ENCODE data around the gene ORC3. TPM values are rescaled to one million over a fixed set of nuclear protein-coding genes. Genes with fewer than 3 reads are reported as not detected.

The ORC3 gene
- total RNA-seq, 1 experiment from 2014 or later: 52.9 TPM

DNA sequence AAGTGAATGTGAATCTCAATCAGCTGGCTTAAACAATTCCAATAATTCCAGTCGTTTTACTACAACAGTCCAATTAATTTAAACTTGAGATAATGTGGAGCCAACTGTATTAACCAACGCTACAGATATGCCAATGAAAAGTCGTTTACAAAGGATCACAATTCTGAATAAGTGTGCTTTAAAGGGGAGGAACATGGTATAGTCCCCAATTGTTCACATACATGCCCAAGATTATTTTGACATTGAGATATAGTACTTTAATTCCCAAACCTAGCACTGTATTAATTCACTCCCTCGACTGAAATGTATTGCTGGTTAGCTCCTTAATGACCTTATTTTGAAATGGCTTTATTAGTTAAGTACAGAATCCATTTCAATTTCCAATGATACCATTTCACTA is 109.6 kb downstream of the ORC3 start:
- H3K4me1 ChIP-seq (ENCODE audit: insufficient read depth, low read length): peaks cover 3% of the 10 kb centered on the region; the same call in 1 of the 2 replicates
- H3K79me2 ChIP-seq (ENCODE audit: insufficient read depth, low read length): peaks cover 54% of the 10 kb centered on the region
- H3K23me2 ChIP-seq (ENCODE audit: insufficient read length, low read depth, low read length, poor library complexity, severe bottlenecking): peaks cover 3% of the 10 kb centered on the region
- H2AK5ac ChIP-seq (ENCODE audit: insufficient read length, low read length): no peak overlapping the region
- WGBS (ENCODE audit: extremely low coverage, insufficient read length, low lambda C conversion rate): no CpG with 5 or more reads among the region's 4 CpGs
- H4K8ac ChIP-seq (replicated peaks; ENCODE audit: insufficient read length, low read depth, low read length): no peak overlapping the region
- no peak overlapping the region for H2BK15ac ChIP-seq (ENCODE audit: low read depth, low read length)
- H3K9me3 ChIP-seq (ENCODE audit: control insufficient read depth, low read depth, low read length): no peaks in the 10 kb centered on the region
- no peak overlapping the region for H3K4ac ChIP-seq (ENCODE audit: low read depth, low read length)
- TF ChIP-seq, protein P1, sequence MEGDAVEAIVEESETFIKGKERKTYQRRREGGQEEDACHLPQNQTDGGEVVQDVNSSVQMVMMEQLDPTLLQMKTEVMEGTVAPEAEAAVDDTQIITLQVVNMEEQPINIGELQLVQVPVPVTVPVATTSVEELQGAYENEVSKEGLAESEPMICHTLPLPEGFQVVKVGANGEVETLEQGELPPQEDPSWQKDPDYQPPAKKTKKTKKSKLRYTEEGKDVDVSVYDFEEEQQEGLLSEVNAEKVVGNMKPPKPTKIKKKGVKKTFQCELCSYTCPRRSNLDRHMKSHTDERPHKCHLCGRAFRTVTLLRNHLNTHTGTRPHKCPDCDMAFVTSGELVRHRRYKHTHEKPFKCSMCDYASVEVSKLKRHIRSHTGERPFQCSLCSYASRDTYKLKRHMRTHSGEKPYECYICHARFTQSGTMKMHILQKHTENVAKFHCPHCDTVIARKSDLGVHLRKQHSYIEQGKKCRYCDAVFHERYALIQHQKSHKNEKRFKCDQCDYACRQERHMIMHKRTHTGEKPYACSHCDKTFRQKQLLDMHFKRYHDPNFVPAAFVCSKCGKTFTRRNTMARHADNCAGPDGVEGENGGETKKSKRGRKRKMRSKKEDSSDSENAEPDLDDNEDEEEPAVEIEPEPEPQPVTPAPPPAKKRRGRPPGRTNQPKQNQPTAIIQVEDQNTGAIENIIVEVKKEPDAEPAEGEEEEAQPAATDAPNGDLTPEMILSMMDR (conservative IDR thresholded peaks at IDR 0.05): no peak
- H4K20me1 ChIP-seq (ENCODE audit: control insufficient read depth, insufficient read depth, insufficient read length): no peaks in the 10 kb centered on the region
- H4K91ac ChIP-seq (ENCODE audit: insufficient read length, low read depth, low read length): no peak overlapping the region
- no peaks in the 10 kb centered on the region for H3K27me3 Mint-ChIP-seq (ENCODE audit: low read depth)
- no peak overlapping the region for H3K23ac ChIP-seq (ENCODE audit: insufficient read length, low read depth, low read length)
- H3K4me2 ChIP-seq (ENCODE audit: insufficient read depth, insufficient read length, low read length): peak overlapping the region; percentile 72
- H3K9me3 Mint-ChIP-seq: no peaks in the 10 kb centered on the region; a peak in 2 of 5 replicates
- no peak for DNase-seq
- no peak overlapping the region for H3K18ac ChIP-seq (ENCODE audit: insufficient read length, low read depth, low read length)
- H3K4me3 Mint-ChIP-seq: peak overlapping the region; percentile 87 to 99
- no peak overlapping the region for H3K27ac ChIP-seq (ENCODE audit: insufficient read length, low read depth, low read length)
- H3K14ac ChIP-seq (ENCODE audit: insufficient read depth, low read length): no peak overlapping the region
- no peak overlapping the region for H3T11ph ChIP-seq (ENCODE audit: low read length)
- H3K56ac ChIP-seq (ENCODE audit: insufficient read length, low read depth, low read length): no peak overlapping the region
- no peaks in the 10 kb centered on the region for H3K79me1 ChIP-seq (ENCODE audit: insufficient read depth, low read depth, low read length, poor library complexity, severe bottlenecking)
- H2BK12ac ChIP-seq (ENCODE audit: insufficient read length, low read depth, low read length): no peak overlapping the region
- peaks cover 34 to 36% of the 10 kb centered on the region in 2 experiments for H3K4me1 Mint-ChIP-seq
- peak overlapping the region; percentile 57 for H3K9ac ChIP-seq (ENCODE audit: extremely low read depth, insufficient read length, low read length)
- peaks cover 14 to 17% (median 16%) of the 10 kb centered on the region in 3 experiments; a peak in 6 of 7 replicates for H3K36me3 Mint-ChIP-seq (ENCODE audit: insufficient read depth in 1 of 3, low read depth in 3 of 3)
- H2BK120ac ChIP-seq (ENCODE audit: low read depth, low read length, poor library complexity, severe bottlenecking): no peak overlapping the region
- H4K5ac ChIP-seq (ENCODE audit: insufficient read length, low read depth, low read length): no peak overlapping the region
- H2BK20ac ChIP-seq (ENCODE audit: low read depth, low read length, poor library complexity, severe bottlenecking): no peak overlapping the region
- H2BK5ac ChIP-seq (ENCODE audit: insufficient read length, low read length): no peak overlapping the region
- no peaks in the 10 kb centered on the region for H3K27me3 ChIP-seq (ENCODE audit: insufficient read depth, low read length)
- H3K27ac Mint-ChIP-seq: no peak overlapping the region; a peak in 1 of 7 replicates
- no peak overlapping the region for H2AFZ ChIP-seq (ENCODE audit: low read length)
